Measurements from ENCODE around the gene EPS8L3.
A peak's percentile ranks its signal among the peaks of the same experiment; 100 is the strongest.

Gene EPS8L3

DNA sequence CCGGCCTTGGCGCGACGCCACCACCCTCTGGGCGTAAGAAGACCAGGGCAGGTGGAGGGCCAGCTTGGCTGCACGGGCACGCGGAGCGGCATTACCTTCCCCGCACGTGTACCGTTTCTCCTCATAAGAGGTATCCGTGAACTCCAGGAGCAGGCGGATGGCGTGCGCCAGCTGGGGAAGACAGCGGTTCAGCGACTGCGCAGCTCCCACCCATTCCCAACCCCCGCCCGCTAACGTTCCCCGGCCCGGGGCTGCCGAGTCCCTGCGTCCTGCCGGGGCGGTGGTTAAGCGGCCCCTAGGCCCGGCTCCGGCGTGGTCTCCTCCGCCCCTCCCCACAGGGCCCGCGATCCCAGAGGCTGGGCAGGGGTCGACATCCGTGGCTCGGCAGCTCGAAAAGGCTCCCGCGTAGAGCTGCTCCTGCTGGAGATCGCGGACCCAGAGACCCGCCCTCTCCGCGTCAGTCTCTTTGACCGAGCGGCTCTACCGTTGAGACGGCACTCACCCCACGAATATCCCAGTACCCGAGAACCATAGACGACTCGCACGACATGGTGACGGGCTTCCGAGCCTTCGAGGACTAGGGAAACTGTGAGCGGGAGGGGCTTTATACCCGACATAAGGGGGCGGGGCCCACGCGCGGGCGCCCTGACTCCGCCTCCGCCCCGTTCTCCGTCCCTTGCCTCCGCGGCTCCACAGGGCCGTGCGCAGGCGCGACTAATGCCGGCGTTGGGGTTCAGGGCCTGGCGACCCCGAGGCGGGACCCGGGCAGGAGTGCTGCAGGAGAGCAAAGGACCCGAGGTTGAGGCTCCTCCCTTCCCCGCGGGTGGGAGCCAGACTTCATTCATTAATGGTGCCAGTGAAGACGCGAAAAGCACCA is 23.7 kb downstream of the EPS8L3 start:
- peak; percentile 44 to 47 for DNase-seq (ENCODE audit: low read depth in 2 of 2)

DNA sequence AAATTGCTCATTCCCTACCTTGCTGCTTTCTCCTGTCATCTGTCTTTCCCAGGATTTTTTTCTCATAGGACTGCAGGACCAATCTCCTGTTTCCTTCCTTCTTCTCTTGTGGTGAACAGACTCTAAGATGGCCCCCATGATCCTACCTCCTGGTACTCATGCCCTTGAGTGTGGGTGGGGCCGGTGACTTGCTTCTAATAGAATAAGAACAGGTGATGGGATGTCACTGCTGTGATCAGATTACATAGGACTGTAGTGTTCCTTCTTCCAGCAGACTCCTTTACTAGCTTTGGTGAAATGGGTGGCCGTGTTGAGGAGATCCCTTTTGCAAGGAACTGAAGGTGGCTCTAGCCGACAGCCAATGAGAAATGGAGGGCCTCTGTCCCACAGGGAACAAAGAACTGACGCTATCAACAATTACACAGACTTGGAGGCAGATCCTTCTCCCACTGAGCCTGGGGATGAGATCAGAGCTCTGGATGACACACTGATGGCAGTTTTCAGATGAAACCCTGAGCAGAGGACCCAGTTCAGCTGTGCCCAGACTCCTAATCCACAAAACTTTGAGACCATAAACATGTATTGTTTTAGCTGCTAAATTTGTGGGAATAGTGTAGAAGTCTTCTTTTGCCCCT is 30.4 kb downstream of the EPS8L3 start:
- DNase-seq (ENCODE audit: low read depth in 2 of 2), result no peak

DNA sequence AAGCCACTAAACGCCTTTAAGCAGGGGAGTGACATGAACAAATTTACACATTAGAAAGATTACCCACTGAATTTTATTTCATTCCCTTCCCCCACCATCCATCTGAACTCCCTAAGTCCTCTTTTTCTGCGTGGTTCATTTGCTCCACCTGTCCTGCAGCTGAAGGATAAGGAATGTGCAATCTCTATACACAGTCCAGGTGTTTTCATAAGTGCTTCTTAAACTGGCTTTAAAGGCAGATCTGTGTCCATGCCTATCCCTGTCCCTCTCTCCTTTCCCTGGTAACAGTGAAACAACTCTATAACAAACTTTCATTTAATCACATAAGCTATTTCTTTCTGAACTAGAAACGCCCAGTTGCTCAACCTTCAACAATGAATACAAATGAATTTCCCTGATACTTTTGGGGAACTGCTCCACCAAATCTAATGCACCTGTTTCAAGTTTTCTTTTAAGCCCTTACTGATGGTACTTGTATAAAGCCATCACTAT is 31.3 kb downstream of the EPS8L3 start:
- DNase-seq (ENCODE audit: low read depth in 2 of 2), result no peak

DNA sequence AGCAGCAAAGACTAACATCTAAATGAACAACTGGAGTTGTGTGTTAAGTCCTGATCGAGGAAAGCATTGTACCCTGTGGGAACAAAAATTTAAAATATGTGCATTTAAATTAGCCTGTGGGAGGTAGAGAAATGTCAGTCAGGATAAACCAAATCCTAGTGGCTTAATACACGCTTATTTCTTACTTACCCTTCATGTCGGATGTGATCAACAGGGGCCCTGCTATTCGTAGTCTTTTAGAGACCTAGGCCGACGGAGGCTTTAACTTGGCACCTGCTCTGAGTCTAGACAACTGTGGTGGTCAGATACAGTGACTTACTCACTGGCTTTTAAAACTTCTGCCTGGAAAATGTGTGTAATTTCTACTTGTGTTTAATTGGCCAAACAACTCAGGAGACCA is 33.1 kb downstream of the EPS8L3 start:
- no peak for DNase-seq (ENCODE audit: low read depth in 2 of 2)

DNA sequence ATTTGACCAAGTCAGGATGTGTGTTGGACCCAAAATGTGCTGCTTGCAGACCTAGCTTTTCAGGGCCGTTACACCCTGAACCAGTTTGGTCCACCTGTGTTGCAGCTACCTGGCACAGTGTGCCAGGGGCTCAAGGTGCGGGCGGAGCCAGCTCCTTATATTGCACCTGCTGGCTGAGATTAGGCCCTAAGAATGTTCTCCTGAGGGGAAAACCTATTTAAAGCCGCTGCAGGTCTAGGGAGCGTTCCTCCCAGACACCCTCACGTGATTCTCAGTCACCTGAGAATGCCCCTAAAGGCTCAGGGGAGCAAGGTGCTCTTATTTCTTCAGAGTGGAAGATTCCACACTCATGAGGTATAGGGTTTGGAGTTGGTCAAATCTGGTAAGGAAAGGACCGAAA is 34.9 kb downstream of the EPS8L3 start:
- DNase-seq (ENCODE audit: low read depth in 2 of 2), result no peak

DNA sequence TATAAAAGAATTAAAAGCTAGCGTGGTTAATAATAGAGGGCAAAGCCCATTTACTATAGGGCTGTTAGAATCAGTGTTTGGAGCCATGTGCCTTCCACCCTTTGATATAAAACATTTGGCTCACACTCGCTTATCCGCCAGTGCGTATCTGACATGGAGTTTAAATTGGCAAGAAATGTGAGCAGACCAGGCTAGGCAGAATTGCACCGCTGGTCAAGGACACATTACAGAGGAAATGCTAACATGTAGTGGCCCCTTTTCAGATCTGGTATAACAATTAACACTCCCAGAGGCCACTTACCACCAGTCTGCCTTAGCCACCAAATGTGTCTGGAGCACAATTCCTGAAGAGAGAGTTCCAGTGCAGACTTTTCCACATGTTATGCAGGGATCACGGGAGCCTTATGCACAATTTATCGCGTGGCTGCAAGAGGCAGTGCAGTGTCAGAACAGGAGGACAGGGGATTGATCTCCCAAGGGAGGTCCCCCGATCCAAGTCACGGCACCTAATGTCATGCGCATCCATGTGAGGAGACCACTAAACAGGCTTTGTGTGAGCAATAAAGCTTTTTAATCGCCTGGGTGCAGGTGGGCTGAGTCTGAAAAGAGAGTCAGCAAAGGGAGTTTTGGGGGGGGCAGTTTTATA is 36.9 kb downstream of the EPS8L3 start:
- no peak for DNase-seq (ENCODE audit: low read depth in 2 of 2)

DNA sequence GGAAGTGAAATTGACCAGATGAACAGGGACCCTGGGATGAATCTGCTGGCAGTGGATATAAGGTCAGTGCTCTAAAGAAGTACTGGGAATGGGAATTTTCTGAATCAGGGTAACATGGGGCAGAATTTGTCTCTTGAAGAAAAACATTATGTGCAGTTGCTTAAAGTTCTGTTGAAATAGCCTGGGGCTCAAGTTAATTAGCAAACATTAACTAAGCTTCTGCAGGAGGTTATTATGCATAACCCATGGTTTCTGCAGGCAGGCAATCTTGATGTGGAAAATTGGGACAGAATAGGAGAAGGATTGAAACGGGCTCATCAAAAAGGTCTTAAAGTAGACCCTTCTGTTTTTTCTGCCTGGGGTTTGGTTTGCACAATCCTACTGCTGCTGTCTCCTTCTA is 37.7 kb downstream of the EPS8L3 start:
- no peak for DNase-seq (ENCODE audit: low read depth in 2 of 2)

DNA sequence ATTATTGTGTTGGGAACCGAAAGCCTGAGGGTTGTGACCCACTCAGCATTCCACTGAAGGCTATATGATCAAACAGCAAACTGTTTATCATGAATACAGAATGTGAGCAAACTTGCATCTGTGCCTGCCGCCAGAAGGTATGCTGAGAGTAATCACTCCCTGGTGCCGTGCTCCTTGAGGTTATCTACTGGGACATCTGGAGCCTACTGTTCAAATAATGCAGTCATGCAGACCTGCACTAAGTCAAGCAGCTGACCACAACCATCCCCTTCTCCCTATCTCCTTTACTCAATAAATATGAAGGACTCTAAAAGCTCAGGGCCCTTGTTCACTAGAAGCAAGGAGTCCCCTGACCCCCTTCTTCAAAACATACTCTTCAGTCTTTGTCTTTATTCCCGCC is 38.2 kb downstream of the EPS8L3 start:
- DNase-seq (ENCODE audit: low read depth in 2 of 2), result no peak

DNA sequence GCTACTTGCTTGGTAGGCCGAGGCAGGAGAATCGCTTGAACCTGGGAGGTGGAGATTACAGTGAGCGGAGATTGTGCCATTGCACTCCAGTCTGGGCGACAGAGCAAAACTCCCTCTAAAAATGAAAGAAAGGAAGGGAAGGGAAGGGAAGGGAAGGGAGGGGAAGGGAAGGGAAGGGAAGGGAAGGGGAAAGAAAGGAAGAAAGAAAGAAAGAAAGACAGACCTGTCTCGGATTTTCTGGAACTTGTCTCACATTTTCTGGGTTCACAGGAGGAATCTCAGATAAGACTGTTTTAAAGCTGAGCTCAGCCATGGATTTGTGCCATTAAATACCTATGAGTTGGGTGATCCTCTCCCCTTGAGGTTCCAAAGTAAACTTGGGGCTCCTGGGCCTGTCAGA is 38.8 kb downstream of the EPS8L3 start:
- no peak for DNase-seq (ENCODE audit: low read depth in 2 of 2)

DNA sequence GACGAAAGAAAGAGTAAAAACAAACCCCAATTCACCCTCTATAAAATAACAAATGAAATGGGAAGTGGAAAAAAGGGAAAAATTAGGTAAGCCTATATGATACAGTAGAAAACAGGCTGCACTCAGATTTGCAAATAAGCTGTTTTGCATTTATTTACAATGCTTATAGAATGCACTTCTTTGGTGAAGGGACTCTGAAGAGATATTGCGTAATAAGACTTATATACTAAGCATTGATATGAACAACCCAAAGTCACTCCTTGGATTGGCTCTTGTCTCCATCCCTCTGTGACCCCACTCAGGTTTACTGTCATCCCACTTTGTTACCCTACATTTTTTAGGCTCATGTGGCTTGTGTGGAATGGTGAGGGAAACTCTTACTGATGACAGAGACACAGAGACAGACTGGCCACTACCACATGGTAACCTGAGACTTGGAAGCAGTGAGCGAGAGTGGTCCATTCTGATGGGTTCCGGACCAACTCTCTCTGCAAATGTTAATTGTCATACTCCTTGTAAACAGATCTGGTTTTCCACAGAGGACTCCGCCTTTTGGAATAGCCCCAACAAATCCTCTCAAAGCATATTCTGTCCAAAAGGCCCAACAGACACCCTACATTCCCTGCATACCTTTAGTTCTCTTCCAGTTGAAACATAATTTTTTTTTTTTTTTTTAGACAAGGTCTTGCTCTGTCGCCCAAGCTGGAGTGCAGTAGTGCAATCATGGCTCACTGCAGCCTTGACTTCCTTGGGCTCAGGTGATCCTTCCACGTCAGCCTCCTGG is 40.6 kb downstream of the EPS8L3 start:
- no peak for DNase-seq (ENCODE audit: low read depth in 2 of 2)

DNA sequence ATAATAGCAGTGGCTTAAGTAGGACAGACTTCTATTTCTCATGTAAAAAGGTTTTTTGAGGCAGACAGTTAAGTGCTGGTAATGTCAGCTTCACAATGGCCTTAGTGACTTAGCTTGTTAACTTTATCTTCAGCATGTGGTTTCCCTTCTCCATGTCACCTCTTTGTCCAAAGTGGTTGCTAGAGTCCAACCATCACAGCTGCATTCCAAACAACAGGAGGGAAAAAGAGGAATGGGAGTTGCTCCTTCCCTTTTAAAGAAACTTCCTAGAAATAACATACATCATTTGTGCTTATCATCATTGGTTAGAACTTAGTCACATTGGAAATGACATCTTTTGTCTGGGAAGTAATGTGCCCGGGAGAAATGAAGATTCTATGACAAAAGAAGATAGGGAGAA is 41.8 kb downstream of the EPS8L3 start:
- DNase-seq (ENCODE audit: low read depth in 2 of 2), result no peak

DNA sequence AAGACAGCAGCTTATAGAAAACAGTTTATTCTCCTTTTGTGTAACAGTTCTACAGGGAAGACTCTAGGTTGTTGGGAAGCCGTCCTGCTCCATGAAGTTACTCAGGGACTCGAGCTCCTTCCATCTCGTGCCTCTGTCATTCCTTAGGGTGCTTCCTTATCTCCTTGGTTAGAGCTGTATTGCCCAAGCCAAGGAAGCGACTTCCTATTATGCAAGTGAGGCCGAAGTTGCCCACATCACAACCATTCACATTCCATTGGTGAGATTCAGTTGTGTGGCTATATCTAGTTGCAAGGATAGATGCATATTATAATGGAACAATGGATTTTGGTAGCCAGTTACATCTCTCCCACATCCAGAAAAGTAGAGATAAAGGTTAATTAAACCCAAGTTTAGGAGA is 42.7 kb downstream of the EPS8L3 start:
- DNase-seq (ENCODE audit: low read depth in 2 of 2), result no peak

DNA sequence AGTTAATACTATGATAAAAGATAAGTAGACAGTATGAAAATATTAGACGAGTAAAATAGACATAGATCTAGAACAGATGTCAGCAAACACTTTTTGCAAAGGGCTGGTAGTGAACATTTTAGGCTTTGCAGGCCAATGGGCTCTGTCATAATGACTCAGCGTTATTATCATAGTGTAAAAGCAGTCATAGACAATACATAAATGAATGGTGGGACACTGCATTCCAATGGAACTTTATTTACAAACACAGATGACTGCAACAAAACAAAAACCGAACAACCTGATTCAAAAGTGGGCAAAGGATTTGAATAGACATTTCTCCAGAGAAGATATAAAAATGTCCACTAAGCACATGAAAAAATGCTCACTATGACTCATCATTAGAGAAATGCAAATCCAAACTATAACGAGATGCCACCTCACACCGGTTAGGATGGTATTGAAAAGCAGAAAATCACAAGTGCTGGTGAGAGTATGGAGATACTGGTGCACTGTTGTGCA is 44.3 kb downstream of the EPS8L3 start:
- peak in 1 of 2 experiments; percentile 18 for DNase-seq (ENCODE audit: low read depth in 2 of 2)

DNA sequence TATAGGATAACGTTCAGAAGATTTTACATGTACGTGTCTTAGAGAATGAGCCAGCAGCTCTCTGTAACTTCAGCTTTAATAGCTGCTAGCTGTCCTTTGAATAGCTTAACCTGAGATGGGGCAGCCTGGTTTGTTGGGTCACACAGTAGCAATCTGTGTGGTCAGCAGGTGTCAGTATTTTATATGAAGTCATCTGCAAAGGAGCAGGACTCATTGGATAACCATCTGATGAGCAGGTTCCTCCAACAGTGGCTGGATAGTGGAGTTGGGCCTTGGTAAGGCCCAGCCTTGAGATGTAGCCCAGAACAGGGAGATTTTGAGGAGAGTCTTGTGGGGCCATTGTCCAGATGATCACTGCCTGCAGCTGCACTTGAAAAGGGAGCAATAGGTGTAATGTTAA is 45.2 kb downstream of the EPS8L3 start:
- DNase-seq (ENCODE audit: low read depth in 2 of 2), result no peak

DNA sequence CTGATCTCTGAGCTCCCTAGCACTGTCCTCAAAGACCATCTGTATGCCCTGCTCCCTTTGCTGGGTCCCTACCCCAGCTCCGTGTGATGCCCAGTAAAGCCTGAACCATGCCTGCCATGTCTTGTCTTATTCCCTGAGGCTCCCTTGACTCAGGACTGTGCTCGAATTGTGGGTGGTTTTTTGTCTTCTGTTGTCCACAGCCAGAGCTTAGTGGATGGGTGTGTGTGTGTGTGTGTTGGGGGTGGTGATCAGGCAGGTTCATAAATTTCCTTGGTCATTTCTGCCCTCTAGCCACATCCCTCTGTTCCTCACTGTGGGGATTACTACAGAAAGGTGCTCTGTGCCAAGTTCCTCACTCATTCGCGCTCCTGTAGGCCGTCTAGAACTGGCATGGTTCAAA is 46.0 kb downstream of the EPS8L3 start:
- no peak for DNase-seq (ENCODE audit: low read depth in 2 of 2)

DNA sequence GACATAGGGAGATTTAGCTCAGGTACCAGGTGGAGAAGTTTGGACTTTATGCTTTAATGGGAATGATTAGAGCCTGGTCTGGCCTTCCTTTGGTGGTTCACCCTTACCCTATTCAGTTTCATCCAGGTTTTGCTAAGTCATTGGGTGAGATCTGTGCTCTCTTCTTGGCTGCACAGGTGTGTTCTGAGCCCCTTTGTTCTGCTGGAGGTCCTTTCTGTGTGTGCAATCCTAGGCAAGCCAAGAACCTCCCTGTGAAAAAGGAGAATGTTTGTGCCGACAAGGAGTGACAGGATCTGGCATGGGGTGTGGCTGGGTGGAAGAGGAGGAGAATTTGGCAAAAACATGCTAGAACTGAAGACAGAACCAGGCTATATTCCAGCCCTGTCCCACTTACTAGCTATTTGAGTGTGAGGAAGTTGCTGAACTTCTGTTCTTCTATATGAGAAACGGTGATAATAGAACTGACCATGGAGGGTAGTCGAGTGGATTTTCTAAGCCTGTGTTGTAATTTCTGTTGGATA is 47.1 kb downstream of the EPS8L3 start:
- DNase-seq (ENCODE audit: low read depth in 2 of 2), result no peak

DNA sequence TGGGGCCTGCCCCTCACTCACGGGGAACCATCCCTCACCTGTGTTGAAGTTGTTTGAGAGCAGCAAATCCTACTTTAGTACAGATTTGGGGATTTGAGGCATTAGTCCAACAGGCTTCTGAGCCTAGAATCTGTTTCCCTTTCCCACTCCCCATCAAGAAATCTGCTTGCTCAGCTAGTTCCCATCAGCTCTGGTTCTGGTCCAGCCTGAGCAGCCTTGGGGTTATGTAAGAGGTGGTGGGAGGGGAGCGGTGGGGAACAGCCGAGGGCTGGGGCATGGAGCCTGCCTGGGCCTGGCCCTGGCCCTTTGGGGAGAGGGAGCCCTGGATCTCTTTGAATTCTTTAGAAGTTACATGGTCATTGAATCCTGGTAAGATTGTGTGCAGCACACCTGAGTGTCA is 47.6 kb downstream of the EPS8L3 start:
- no peak for DNase-seq (ENCODE audit: low read depth in 2 of 2)

DNA sequence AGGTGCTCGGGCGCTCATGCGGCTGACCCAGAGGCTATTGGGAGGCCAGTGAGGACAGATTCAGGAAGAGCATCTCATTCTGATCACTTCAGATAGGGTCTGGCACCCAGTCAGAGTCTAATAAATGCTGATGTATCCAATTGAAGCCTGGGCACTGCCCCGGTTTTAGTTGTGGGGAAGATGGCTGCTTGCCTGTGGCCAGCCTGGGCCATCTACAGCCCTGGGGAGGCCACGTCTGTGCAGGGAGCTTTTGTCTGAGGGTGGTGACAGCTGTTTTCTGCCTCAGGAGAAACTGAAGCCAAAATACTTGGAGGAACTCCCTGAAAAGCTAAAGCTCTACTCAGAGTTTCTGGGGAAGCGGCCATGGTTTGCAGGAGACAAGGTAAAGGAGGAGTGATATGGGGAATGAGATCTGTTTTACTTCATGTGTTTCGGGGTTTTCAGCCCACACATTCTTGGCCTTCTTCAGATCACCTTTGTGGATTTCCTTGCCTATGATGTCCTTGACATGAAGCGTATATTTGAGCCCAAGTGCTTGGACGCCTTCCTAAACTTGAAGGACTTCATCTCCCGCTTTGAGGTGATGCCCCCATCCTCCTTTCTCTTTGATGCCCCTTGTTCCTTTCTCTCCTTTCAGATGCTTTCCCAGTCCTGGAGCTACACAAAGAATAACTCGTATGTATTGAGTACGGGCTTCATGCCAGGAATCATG is 48.9 kb downstream of the EPS8L3 start:
- no peak for DNase-seq (ENCODE audit: low read depth in 2 of 2)

DNA sequence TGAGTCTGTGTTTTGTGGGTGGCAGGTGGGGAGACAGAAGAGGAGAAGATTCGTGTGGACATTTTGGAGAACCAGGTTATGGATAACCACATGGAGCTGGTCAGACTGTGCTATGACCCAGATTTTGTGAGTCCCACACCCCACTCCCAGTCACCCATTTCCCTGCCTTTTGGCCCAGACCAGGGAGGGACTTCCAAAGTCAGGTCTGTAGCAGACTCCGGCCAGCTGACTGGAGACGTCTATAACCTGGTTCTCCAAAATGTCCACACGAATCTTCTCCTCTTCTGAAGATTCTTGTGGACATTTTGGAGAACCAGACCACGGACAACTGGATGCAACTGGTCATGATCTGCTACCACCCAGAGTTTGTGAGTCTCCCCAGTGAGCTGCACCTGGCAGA is 50.1 kb downstream of the EPS8L3 start:
- DNase-seq (ENCODE audit: low read depth in 2 of 2), result no peak

DNA sequence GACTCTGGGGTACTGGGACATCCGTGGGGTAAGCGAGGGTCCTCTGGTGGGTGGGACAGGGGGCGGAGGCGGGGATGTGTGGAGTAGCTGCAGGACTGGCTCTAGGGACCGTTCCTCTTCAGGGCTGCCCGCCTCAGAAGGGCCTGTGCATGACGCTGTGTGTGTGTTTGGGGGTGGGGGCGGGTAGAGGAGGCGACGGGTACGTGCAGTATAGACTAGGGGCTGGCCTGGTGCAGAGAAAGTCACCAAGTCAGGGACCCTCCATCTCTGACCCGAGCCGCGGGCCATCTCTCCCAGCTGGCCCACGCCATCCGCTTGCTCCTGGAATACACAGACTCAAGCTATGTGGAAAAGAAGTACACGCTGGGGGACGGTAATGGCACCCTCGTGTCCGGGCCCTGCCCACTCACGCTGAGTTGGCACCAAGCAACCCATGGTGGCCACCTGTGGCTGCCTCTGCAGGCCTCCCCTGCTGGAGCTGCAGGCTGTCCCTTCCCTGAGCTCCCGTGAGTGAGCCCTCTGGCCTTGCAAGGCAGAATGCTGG is 51.3 kb downstream of the EPS8L3 start:
- DNase-seq (ENCODE audit: low read depth in 2 of 2), result no peak

Data from fibroblast of skin of left quadriceps (primary cell).